Testis (tissue), 3 donors: ENCODE results near the gene FAM3C. TPM values are rescaled to one million over a fixed set of nuclear protein-coding genes. Genes with fewer than 3 reads are reported as not detected.
"Not testable (repeated sequence)": the region's sequence is repeated elsewhere in the genome, so short reads cannot be mapped to it uniquely, and the experiment has no call there.

Experiments used
- DNase-seq: peaks from one replicate; pipeline ENCODE4 v3.0.0-alpha.2; 2019
- H3K27ac ChIP-seq, 2 donors: fragments of 200-600 bp; sonication (generic); one replicate each; pipeline ENCODE4 v1.5.1; 2019
- H3K27me3 ChIP-seq: fragments of 200-600 bp; sonication (generic); one replicate; pipeline ENCODE4 v1.5.1; 2019
- H3K36me3 ChIP-seq: fragments of 200-600 bp; sonication (generic); one replicate; pipeline ENCODE4 v1.5.1; 2017; ENCODE audit warnings: low read depth; ENCODE audit errors: missing control alignments
- H3K4me1 ChIP-seq: fragments of 200-600 bp; sonication (generic); one replicate; pipeline ENCODE4 v1.5.1; 2019
- H3K4me3 ChIP-seq, 2 donors: fragments of 200-600 bp; sonication (generic); one replicate each; pipeline ENCODE4 v1.5.1; 2017 to 2019
- H3K9me3 ChIP-seq: fragments of 200-600 bp; sonication (generic); one replicate; pipeline ENCODE4 v1.5.1; 2017
- CTCF ChIP-seq, 3 experiments: fragments of 450-650 bp in 2 of 3; fragments of 200-600 bp in 1 of 3; sonication (generic) in 1 of 3; IDR thresholded peaks; one replicate each; pipeline ENCODE4 v1.5.1; 2016 to 2019; ENCODE audit warnings: antibody characterized with exemption in 3 of 3, mild to moderate bottlenecking in 2 of 3, moderate library complexity in 1 of 3
- POLR2A ChIP-seq: fragments of 450-650 bp; IDR thresholded peaks from one replicate; pipeline ENCODE4 v1.6.1; 2017; ENCODE audit warnings: antibody characterized with exemption, mild to moderate bottlenecking, moderate library complexity
- WGBS, 2 donors: methylation state at CpG; one replicate each; pipeline ENCODE4 v1.1.5; 2018; 5-methylcytosine and 5-hydroxymethylcytosine counted together
- intact Hi-C: fragments of 100-400 bp; cut with DNase I; formaldehyde crosslinking; loops from one replicate; pipeline ENCODE4 v1.15.1; 2023; ENCODE audit warnings: low total_unique reads
- polyA plus RNA-seq: library from polyadenylated mRNA; stranded (reverse); fragments of 350-450 nt; fragmentation: Illumina TruSeq; extraction: RNeasy Lipid Tissue Mini Kit (QIAGEN cat#74804); gene quantifications from one replicate; pipeline ENCODE4 v1.2.3, GENCODE V29; 2014; ENCODE audit warnings: low read depth, low replicate concordance; ENCODE audit not compliant: insufficient read depth
- total RNA-seq, 2 donors: library from RNA; depleted of rRNA; stranded (reverse); fragments of >200 nt; gene quantifications; one replicate each; pipeline ENCODE4 v1.2.3, GENCODE V29; 2016

FAM3C gene
- total and polyA plus RNA-seq, 3 donors from 2014 or later, result 31.8 to 50.7 (median 35.9) TPM

- Histone ChIP-seq H3K36me3 (no peaks in the 10 kb centered on the region), H3K27me3 (no peaks in the 10 kb centered on the region), H3K27ac (no peak overlapping the region), H3K9me3 (no peaks in the 10 kb centered on the region), H3K4me3 (no peak overlapping the region), H3K4me1 (no peaks in the 10 kb centered on the region)
- intact Hi-C loops, result no loop called here
- TF ChIP-seq POLR2A (no peak), CTCF (IDR thresholded peaks at IDR 0.05) (no peak)
- WGBS, 2 donors, result 83 to 84% methylated on average over 6 of the region's 6 CpGs
- no peak for DNase-seq
Observed at GRCh38 chr7:121437470-121437869, 41.4 kb upstream of the FAM3C start.

- DNase-seq, result no peak
- WGBS, 2 donors, result 84 to 92% methylated on average over 7 of the region's 7 CpGs
- no peak for TF ChIP-seq CTCF (IDR thresholded peaks at IDR 0.05)
- no peak for TF ChIP-seq POLR2A
- Histone ChIP-seq H3K27me3 (no peaks in the 10 kb centered on the region), H3K36me3 (no peaks in the 10 kb centered on the region), H3K4me1 (no peaks in the 10 kb centered on the region), H3K9me3 (no peaks in the 10 kb centered on the region), H3K27ac (no peak overlapping the region), H3K4me3 (no peak overlapping the region)
- intact Hi-C loops, result no loop called here
Observed at GRCh38 chr7:121436688-121437087, 40.6 kb upstream of the FAM3C start.

- DNase-seq, result no peak
- no peak for TF ChIP-seq POLR2A
- TF ChIP-seq CTCF (IDR thresholded peaks at IDR 0.05), result no peak
- Histone ChIP-seq H3K4me1 (no peaks in the 10 kb centered on the region), H3K27ac (no peak overlapping the region), H3K36me3 (no peaks in the 10 kb centered on the region), H3K4me3 (no peak overlapping the region), H3K27me3 (no peaks in the 10 kb centered on the region), H3K9me3 (no peaks in the 10 kb centered on the region)
- intact Hi-C loops, result no loop called here
- 83 to 88% methylated on average over 1 of the region's 1 CpG for WGBS, 2 donors
Observed at GRCh38 chr7:121436136-121436535, 40.0 kb upstream of the FAM3C start.

- Histone ChIP-seq H3K27ac (no peak overlapping the region), H3K4me3 (no peak overlapping the region), H3K27me3 (no peaks in the 10 kb centered on the region), H3K4me1 (no peaks in the 10 kb centered on the region), H3K9me3 (no peaks in the 10 kb centered on the region), H3K36me3 (no peaks in the 10 kb centered on the region)
- TF ChIP-seq POLR2A, result no peak
- TF ChIP-seq CTCF (IDR thresholded peaks at IDR 0.05), result no peak
- 76 to 93% methylated on average over 2 of the region's 2 CpGs for WGBS, 2 donors
- intact Hi-C loops, result no loop called here
- DNase-seq, result no peak
Observed at GRCh38 chr7:121433775-121434174, 37.7 kb upstream of the FAM3C start.

GRCh38 chr7:121432486-121432885 is 36.4 kb upstream of the FAM3C start:
- H3K36me3 ChIP-seq, H3K27ac ChIP-seq, H3K9me3 ChIP-seq, H3K27me3 ChIP-seq, intact Hi-C loops, H3K4me1 ChIP-seq, H3K4me3 ChIP-seq, DNase-seq: not testable (repeated sequence)
- 95 to 99% methylated on average over 4 of the region's 4 CpGs for WGBS, 2 donors
